Endothelial cell of umbilical vein (primary cell): ENCODE data around the gene AFG1L. TPM values are rescaled to one million over a fixed set of nuclear protein-coding genes. Genes with fewer than 3 reads are reported as not detected.

ENCODE experiments used
- BruUV-seq: library from RNA; stranded (reverse); fragments of 400-500 nt; replicated peaks from 2 replicates; lab custom pipeline; 2021; lab: Mats Ljungman, UMichigan
- CTCF ChIA-PET: fragments of 300-600, 350-600 bp; sonication (Branson Sonifier 250); formaldehyde crosslinking; loops from one replicate; lab custom pipeline; 2021; ENCODE audit warnings: antibody characterized with exemption, inconsistent platforms; lab: Charles Lee
- POLR2A ChIA-PET: fragments of 300-600, 350-600 bp; sonication (Branson Sonifier 250); formaldehyde crosslinking; loops from one replicate; lab custom pipeline; 2021; ENCODE audit warnings: antibody characterized with exemption, inconsistent platforms; lab: Charles Lee
- DNase-seq: peaks from one replicate; pipeline ENCODE4 v3.0.0-alpha.2; 2011; ENCODE audit warnings: low read depth, low spot score
- FAIRE-seq: peaks from 2 replicates; lab custom pipeline; 2011; peaks lifted over from hg19 to GRCh38; lab: Jason Lieb, UNC
- H2AFZ ChIP-seq: 2 replicates; pipeline ENCODE4 v1.6.0; 2012; ENCODE audit warnings: low read depth, low read length, control low read depth, inconsistent platforms
- H3K27ac ChIP-seq: 2 replicates; pipeline ENCODE4 v1.5.1; 2011; ENCODE audit warnings: low read depth, mild to moderate bottlenecking, control low read depth, low read length, moderate library complexity; ENCODE audit not compliant: insufficient read depth
- H3K27me3 ChIP-seq, 2 experiments: 2 replicates each; pipeline versions ENCODE4 v1.6.0 to v1.6.1; 2011; ENCODE audit warnings: low read length in 2 of 2, mixed read lengths in 1 of 2; ENCODE audit not compliant: control insufficient read depth in 2 of 2, insufficient read depth in 2 of 2
- H3K36me3 ChIP-seq, 2 experiments: 2 replicates in 1 of 2; 3 replicates in 1 of 2; pipeline ENCODE4 v1.5.1; 2011; ENCODE audit warnings: low read length in 2 of 2, mild to moderate bottlenecking in 1 of 2, moderate library complexity in 1 of 2; ENCODE audit not compliant: control insufficient read depth in 2 of 2, insufficient read depth in 2 of 2; ENCODE audit errors: extremely low read depth in 1 of 2
- H3K4me1 ChIP-seq: 3 replicates; pipeline ENCODE4 v1.5.1; 2011; ENCODE audit warnings: mild to moderate bottlenecking, low read length; ENCODE audit not compliant: control insufficient read depth, insufficient read depth; ENCODE audit errors: extremely low read depth
- H3K4me2 ChIP-seq: 2 replicates; pipeline ENCODE4 v1.6.1; 2011; ENCODE audit warnings: low read length, control low read depth, mixed read lengths; ENCODE audit not compliant: insufficient read depth
- H3K4me3 ChIP-seq, 3 experiments: fragments of 200-600 bp in 1 of 3; sonication (generic), shearing (Covaris generic) in 1 of 3; replicated peaks in 1 of 3; 2 replicates each; pipeline ENCODE4 v1.5.1; 2011 to 2016; ENCODE audit warnings: control low read depth in 3 of 3, low read length in 3 of 3, mild to moderate bottlenecking in 2 of 3, inconsistent platforms in 1 of 3, low read depth in 1 of 3, moderate library complexity in 1 of 3; ENCODE audit not compliant: insufficient read depth in 1 of 3
- H3K79me2 ChIP-seq: 2 replicates; pipeline ENCODE4 v1.6.0; 2012; ENCODE audit warnings: low read length, inconsistent platforms; ENCODE audit not compliant: control insufficient read depth, insufficient read depth
- H3K9ac ChIP-seq: replicated peaks from 2 replicates; pipeline ENCODE3; 2011; ENCODE audit warnings: low read length, control low read depth; ENCODE audit not compliant: insufficient read depth; ENCODE audit errors: extremely low read depth
- H3K9me1 ChIP-seq: replicated peaks from 3 replicates; pipeline ENCODE4 v1.6.0; 2011; ENCODE audit warnings: mild to moderate bottlenecking, low read length; ENCODE audit not compliant: control insufficient read depth, insufficient read depth; ENCODE audit errors: extremely low read depth
- H3K9me3 ChIP-seq: replicated peaks from 2 replicates; pipeline ENCODE4 v1.5.1; 2012; ENCODE audit warnings: low read length, inconsistent platforms; ENCODE audit not compliant: control insufficient read depth, insufficient read depth
- H4K20me1 ChIP-seq: replicated peaks from 2 replicates; pipeline ENCODE3; 2011; ENCODE audit warnings: mild to moderate bottlenecking, low read length; ENCODE audit not compliant: control insufficient read depth, insufficient read depth; ENCODE audit errors: extremely low read depth
- CTCF ChIP-seq, 2 donors: IDR thresholded peaks; 1 replicate in 1 of 2; 2 replicates in 1 of 2; pipeline ENCODE4 v1.5.1; 2011; ENCODE audit warnings: low read length in 2 of 2, mild to moderate bottlenecking in 2 of 2, moderate library complexity in 2 of 2, control low read depth in 1 of 2, inconsistent platforms in 1 of 2, low read depth in 1 of 2; ENCODE audit not compliant: insufficient read depth in 1 of 2; ENCODE audit errors: extremely low read depth in 1 of 2
- EZH2 ChIP-seq: IDR thresholded peaks from 2 replicates; pipeline ENCODE4 v1.6.1; 2012; ENCODE audit warnings: borderline replicate concordance, low read depth, mild to moderate bottlenecking, moderate library complexity, low read length, inconsistent platforms; ENCODE audit not compliant: severe bottlenecking
- FOS ChIP-seq: IDR thresholded peaks from 2 replicates; pipeline ENCODE4 v1.6.1; 2011; ENCODE audit warnings: mild to moderate bottlenecking, low read length, moderate library complexity, borderline replicate concordance; ENCODE audit not compliant: insufficient read depth
- GATA2 ChIP-seq: IDR thresholded peaks from 2 replicates; pipeline ENCODE4 v1.7.0; 2011; ENCODE audit warnings: low read depth, mild to moderate bottlenecking, moderate library complexity, mixed read lengths, low read length; ENCODE audit not compliant: insufficient read length, insufficient read depth
- JUN ChIP-seq: IDR thresholded peaks from 2 replicates; pipeline ENCODE4 v1.6.1; 2011; ENCODE audit warnings: borderline replicate concordance, low read depth; ENCODE audit not compliant: insufficient read length, insufficient read depth
- MAX ChIP-seq: IDR thresholded peaks from 2 replicates; pipeline ENCODE4 v1.6.1; 2011; ENCODE audit not compliant: insufficient read depth, insufficient read length
- MYC ChIP-seq: IDR thresholded peaks from one replicate; pipeline ENCODE4 v1.6.1; 2011; ENCODE audit warnings: mild to moderate bottlenecking, low read depth, low read length
- POLR2A ChIP-seq: IDR thresholded peaks from 2 replicates; pipeline ENCODE4 v1.6.1; 2012; ENCODE audit warnings: low read depth, mild to moderate bottlenecking, control low read depth, low read length
- POLR2AphosphoS5 ChIP-seq: IDR thresholded peaks from 2 replicates; pipeline ENCODE4 v1.6.1; 2012; ENCODE audit warnings: low read depth, mild to moderate bottlenecking, control low read depth, low read length, moderate library complexity; ENCODE audit not compliant: insufficient read depth
- dilution Hi-C: fragments of 300-500 bp; cut with MboI; formaldehyde crosslinking; loops from one replicate; pipeline ENCODE4 v1.15.0; 2019; ENCODE audit warnings: low sequenced_read_pairs; ENCODE audit not compliant: extremely low pct_ligation_motif_present
- intact Hi-C: fragments of 100-400 bp; cut with micrococcal nuclease; formaldehyde crosslinking; loops from one replicate; pipeline ENCODE4 v1.10.0; 2022
- polyA plus RNA-seq, 4 experiments: library from polyadenylated mRNA; depleted of rRNA in 3 of 4; stranded (reverse) in 3 of 4; unstranded in 1 of 4; fragments of >200 nt; gene quantifications; 2 replicates each; pipeline versions ENCODE4 v1.2.1 to v1.2.3, GENCODE V29; 2011 to 2012; ENCODE audit warnings: missing spikeins in 1 of 4
- total RNA-seq: library from RNA; stranded (reverse); gene quantifications from 2 replicates; pipeline ENCODE4 v1.2.3, GENCODE V29; 2021

AFG1L gene
- total and polyA plus RNA-seq, 2 donors (not counting 3 experiments of a cell fraction or from before 2014, with no cell fraction given) = 1.0 to 6.2 TPM

DNA sequence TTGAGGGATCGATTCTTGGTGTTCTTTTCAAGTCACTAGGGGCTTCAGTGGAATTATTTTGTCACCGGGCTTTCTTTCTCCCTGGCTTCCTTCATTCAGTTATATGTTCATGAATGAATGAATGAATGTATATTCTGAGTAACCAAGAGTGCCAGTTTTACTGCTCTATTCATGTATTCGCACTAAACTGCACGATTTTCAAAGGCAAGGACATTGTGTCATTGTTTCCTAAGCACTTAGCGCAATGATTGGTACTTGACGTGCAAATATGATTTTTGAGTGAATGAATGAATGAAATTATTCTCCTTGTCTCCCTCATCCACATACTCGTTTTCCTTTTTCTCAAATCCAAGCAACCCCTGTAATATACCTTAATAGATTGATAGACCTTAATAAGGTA lies 822 bp downstream of the AFG1L start:
- Histone ChIP-seq H2AFZ (peak overlapping the region; percentile 88), H3K9me1 (no peaks in the 10 kb centered on the region), H3K9ac (peak overlapping the region; percentile 65), H3K4me2 (peak overlapping the region; percentile 83), H4K20me1 (no peaks in the 10 kb centered on the region), H3K4me1 (peaks cover 10% of the 10 kb centered on the region), H3K79me2 (no peaks in the 10 kb centered on the region), H3K27ac (no peak overlapping the region), H3K36me3 (no peaks in the 10 kb centered on the region), H3K4me3 (peak overlapping the region; percentile 51 to 72 (median 58)), H3K9me3 (no peaks in the 10 kb centered on the region), H3K27me3 (no peaks in the 10 kb centered on the region)
- FAIRE-seq (no peak), DNase-seq (no peak)
- intact Hi-C loops = loop anchor here (1.0 to 2.0 kb wide), 3 partner anchors 158 to 197 kb away; no protein-coding TSS in a partner anchor
- dilution Hi-C loops = no loop called here
- no TSS peak for BruUV-seq
- CTCF ChIA-PET = interaction anchor here (3.0 kb wide), 1 partner anchor 196 kb away, joined by 22 read pairs; no protein-coding TSS in a partner anchor
- TF ChIP-seq EZH2 (no peak), GATA2 (no peak)
- POLR2A ChIA-PET = interaction anchor here (1.6 kb wide), 1 partner anchor 35 kb away, joined by 7 read pairs; the partner anchor contains the start of gene SNX3

GRCh38 chr6:108302386-108302785 lies 7.5 kb downstream of the AFG1L start:
- H3K36me3 ChIP-seq = no peaks in the 10 kb centered on the region
- ChIA-PET CTCF (interaction anchor here (1.0 to 2.7 kb wide), 3 partner anchors 10 to 189 kb away, joined by 3 to 11 read pairs (median 3); no protein-coding TSS in a partner anchor), POLR2A (no interaction called here)
- H3K9me3 ChIP-seq = no peaks in the 10 kb centered on the region
- no peak for TF ChIP-seq GATA2
- TF ChIP-seq MAX = no peak
- TF ChIP-seq JUN = no peak
- no peak for TF ChIP-seq EZH2
- no peak for TF ChIP-seq CTCF (IDR thresholded peaks at IDR 0.05; ENCODE audit: extremely low read depth in 1 of 2, insufficient read depth in 1 of 2, low read depth in 1 of 2, low read length in 2 of 2)
- no peak for TF ChIP-seq POLR2A
- no peak for TF ChIP-seq FOS
- no peak for TF ChIP-seq MYC
- TF ChIP-seq POLR2AphosphoS5 = no peak
- DNase-seq = no peak
- no peak overlapping the region for H2AFZ ChIP-seq
- no peaks in the 10 kb centered on the region for H3K4me1 ChIP-seq
- H3K9me1 ChIP-seq = no peaks in the 10 kb centered on the region
- H3K27me3 ChIP-seq = no peaks in the 10 kb centered on the region
- H3K79me2 ChIP-seq = no peaks in the 10 kb centered on the region
- no peak overlapping the region for H3K9ac ChIP-seq
- H3K27ac ChIP-seq = no peak overlapping the region
- no peak for FAIRE-seq
- H3K4me2 ChIP-seq = no peak overlapping the region
- no peaks in the 10 kb centered on the region for H4K20me1 ChIP-seq
- no peak overlapping the region for H3K4me3 ChIP-seq
- intact Hi-C loops = no loop called here
- dilution Hi-C loops = no loop called here
- BruUV-seq = no TSS peak
